ENCODE results near the gene GAS6. TPM values are rescaled to one million over a fixed set of nuclear protein-coding genes. Genes with fewer than 3 reads are reported as not detected.
A peak's percentile ranks its signal among the peaks of the same experiment; 100 is the strongest.
"Not testable (repeated sequence)": the region's sequence is repeated elsewhere in the genome, so short reads cannot be mapped to it uniquely, and the experiment has no call there.

The GAS6 gene
- 100 to 1,000 TPM; 152 to 284 (median 169) TPM for total RNA-seq

- in situ Hi-C loops (cut with MboI; ENCODE audit: low pct_ligation_motif_present in 1 of 4, low pct_unique_long_range_greater_than_20kb in 1 of 4, low sequenced_read_pairs in 3 of 4) (no loop called here), intact Hi-C loops (cut with DNase I; ENCODE audit: low total_unique reads) (loop anchor here (1.0 kb wide), 1 partner anchor 46 kb away; no protein-coding TSS in a partner anchor)
- H3K27me3 ChIP-seq: peaks cover 9% of the 10 kb centered on the region
- peak; percentile 80 for DNase-seq
- H3K4me3 ChIP-seq: peak within 1 kb of the TSS; percentile 38 to 86 (median 70)
- no peaks in the 10 kb centered on the region for H3K9me3 ChIP-seq
- no peak for TF ChIP-seq POLR2A (IDR thresholded peaks at IDR 0.05)
- no peak for TF ChIP-seq CTCF (IDR thresholded peaks at IDR 0.05)
- peak in 2 of 3 donors; percentile 42 for TF ChIP-seq POLR2AphosphoS5 (IDR thresholded peaks at IDR 0.05)
- TF ChIP-seq EP300 (IDR thresholded peaks at IDR 0.05; ENCODE audit: low read depth): no peak
- H3K36me3 ChIP-seq: no peaks in the 10 kb centered on the region
- 0 to 7% methylated on average over 3 to 86 of the region's 116 CpGs for WGBS, 2 donors (ENCODE audit: low coverage in 1 of 2)
- peak within 1 kb of the TSS; percentile 77 to 95 (median 89) for H3K27ac ChIP-seq
- peaks cover 20 to 52% (median 40%) of the 10 kb centered on the region in 4 donors for H3K4me1 ChIP-seq
Observed at GRCh38 chr13:113863524-113864272, at the start of gene GAS6. GAS6 (minus strand) TSS chr13:113864076; CDS start chr13:113863920, 156 bp downstream.

- H3K4me1 ChIP-seq; intact Hi-C loops (cut with DNase I; ENCODE audit: low total_unique reads); DNase-seq; H3K4me3 ChIP-seq; H3K36me3 ChIP-seq; H3K9me3 ChIP-seq; H3K27ac ChIP-seq; in situ Hi-C loops (cut with MboI; ENCODE audit: low pct_ligation_motif_present in 1 of 4, low pct_unique_long_range_greater_than_20kb in 1 of 4, low sequenced_read_pairs in 3 of 4): not testable (repeated sequence)
- H3K27me3 ChIP-seq: peaks cover 37% of the 10 kb centered on the region
- 71 to 75% methylated on average over 3 to 8 of the region's 8 CpGs for WGBS, 2 donors (ENCODE audit: low coverage in 1 of 2)
Observed at GRCh38 chr13:113913408-113913807, 49.5 kb upstream of the GAS6 start.

- TF ChIP-seq CTCF (IDR thresholded peaks at IDR 0.05) (no peak), POLR2A (IDR thresholded peaks at IDR 0.05) (no peak), POLR2AphosphoS5 (IDR thresholded peaks at IDR 0.05) (no peak), EP300 (IDR thresholded peaks at IDR 0.05; ENCODE audit: low read depth) (no peak)
- Histone ChIP-seq H3K36me3 (no peaks in the 10 kb centered on the region), H3K4me1 (peaks cover 0 to 13% (median 10%) of the 10 kb centered on the region in 4 donors), H3K27me3 (peaks cover 44% of the 10 kb centered on the region), H3K4me3 (no peak overlapping the region), H3K9me3 (no peaks in the 10 kb centered on the region), H3K27ac (no peak overlapping the region)
- in situ Hi-C loops (cut with MboI; ENCODE audit: low pct_ligation_motif_present in 1 of 4, low pct_unique_long_range_greater_than_20kb in 1 of 4, low sequenced_read_pairs in 3 of 4) (no loop called here), intact Hi-C loops (cut with DNase I; ENCODE audit: low total_unique reads) (no loop called here)
- WGBS, 2 donors (ENCODE audit: low coverage in 1 of 2): 59 to 61% methylated on average over 3 of the region's 3 CpGs
- no peak for DNase-seq
Observed at GRCh38 chr13:113912596-113912995, 48.7 kb upstream of the GAS6 start.

- no peak overlapping the region for H3K4me3 ChIP-seq
- peaks cover 21% of the 10 kb centered on the region for H3K27me3 ChIP-seq
- WGBS, 2 donors (ENCODE audit: low coverage in 1 of 2): 41% methylated on average over 6 to 17 of the region's 17 CpGs
- H3K36me3 ChIP-seq: no peaks in the 10 kb centered on the region
- in situ Hi-C loops (cut with MboI; ENCODE audit: low pct_ligation_motif_present in 1 of 4, low pct_unique_long_range_greater_than_20kb in 1 of 4, low sequenced_read_pairs in 3 of 4) (no loop called here), intact Hi-C loops (cut with DNase I; ENCODE audit: low total_unique reads) (no loop called here)
- DNase-seq: peak; percentile 36
- H3K9me3 ChIP-seq: no peaks in the 10 kb centered on the region
- peaks cover 0 to 14% (median 10%) of the 10 kb centered on the region in 4 donors for H3K4me1 ChIP-seq
- H3K27ac ChIP-seq: peak overlapping the region in 1 of 4 donors; percentile 24
- TF ChIP-seq POLR2AphosphoS5 (IDR thresholded peaks at IDR 0.05) (no peak), CTCF (IDR thresholded peaks at IDR 0.05) (no peak), EP300 (IDR thresholded peaks at IDR 0.05; ENCODE audit: low read depth) (no peak), POLR2A (IDR thresholded peaks at IDR 0.05) (no peak)
Observed at GRCh38 chr13:113907635-113908617, 44.0 kb upstream of the GAS6 start.

All from transverse colon (tissue), 4 donors.